Measurements from ENCODE around the gene DUOX1.

DUOX1 gene

GRCh38 chr15:45187894-45188830 is 58.4 kb downstream of the DUOX1 start, which contains the start of gene SHF:
SHF (minus strand) TSS chr15:45187966; CDS start chr15:45187951, 15 bp downstream.
- DNase-seq (ENCODE audit: low spot score) = peak; percentile 76
- no peak for FAIRE-seq

- FAIRE-seq = no peak
- DNase-seq (ENCODE audit: low spot score) = no peak
Measured at GRCh38 chr15:45197512-45197911, 67.7 kb downstream of the DUOX1 start.

GRCh38 chr15:45198337-45199135 is 68.7 kb downstream of the DUOX1 start:
- FAIRE-seq (no peak), DNase-seq (ENCODE audit: low spot score) (peak; percentile 66)

DNA sequence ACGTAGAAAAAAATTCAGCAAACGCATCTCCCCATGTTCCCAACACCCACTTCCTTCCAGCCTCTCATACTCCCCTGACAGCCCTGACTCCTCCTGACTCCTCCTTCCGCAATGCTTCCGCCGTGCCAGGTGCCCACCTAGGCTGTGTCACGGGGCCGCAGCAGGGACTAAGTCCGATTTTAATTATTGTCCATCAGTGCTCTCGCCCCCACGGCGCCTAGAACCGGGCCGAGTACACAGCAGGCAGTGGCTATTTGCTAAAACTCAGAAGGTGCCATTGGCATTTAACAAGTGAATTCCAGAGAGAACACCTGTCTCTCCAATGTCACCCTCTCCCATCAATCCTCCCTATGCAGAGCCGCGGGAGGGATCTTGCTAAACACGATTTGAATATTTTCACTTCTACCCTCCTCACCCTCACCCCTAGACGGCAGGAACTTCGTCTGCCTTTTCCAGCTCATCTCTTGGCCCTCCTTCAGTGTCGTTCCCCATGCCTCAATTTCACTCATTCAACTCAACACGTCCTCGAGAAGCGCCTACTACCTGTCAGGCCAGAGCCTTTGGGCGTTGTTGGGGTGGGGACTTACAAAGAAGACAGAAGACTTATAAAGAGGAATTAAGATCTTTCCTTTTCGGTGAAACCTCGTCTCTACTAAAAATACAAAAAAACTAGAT is 69.5 kb downstream of the DUOX1 start:
- FAIRE-seq = no peak

DNA sequence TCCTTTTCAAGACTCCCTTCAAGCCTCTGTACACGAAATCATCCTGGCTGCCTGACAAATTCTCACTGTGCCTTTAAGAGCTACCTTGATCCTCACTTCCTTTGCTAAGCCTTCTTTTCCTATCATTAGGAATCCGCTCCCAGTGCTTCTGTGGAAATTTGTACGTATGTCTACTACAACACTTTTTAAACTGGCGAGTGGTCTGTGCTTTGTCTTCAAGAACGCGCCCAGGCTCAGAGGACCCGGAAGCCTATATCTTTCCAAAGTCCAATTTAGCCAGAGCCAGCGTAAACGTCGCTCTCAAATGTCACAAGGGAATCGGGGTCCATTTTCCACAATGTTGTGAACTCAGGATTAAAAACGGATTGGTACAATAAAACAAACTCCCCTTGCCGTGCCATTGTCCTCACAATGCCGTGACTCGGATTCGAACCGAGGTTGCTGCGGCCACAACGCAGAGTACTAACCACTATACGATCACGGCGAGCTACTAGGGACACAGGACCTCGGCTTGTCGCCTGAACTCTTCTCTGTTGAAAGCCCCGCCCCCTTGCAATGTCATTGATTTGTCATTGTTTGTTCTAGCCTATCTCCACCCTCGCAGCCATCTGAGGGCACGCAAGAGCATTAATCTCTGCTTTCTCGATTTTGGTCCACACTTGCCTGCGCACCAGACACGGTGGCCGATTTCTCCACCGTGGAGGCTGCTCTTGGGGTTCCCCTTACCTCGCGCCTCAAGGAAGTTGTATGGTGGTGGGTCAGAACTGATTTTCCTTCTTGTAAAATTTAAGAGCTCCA is 70.4 kb downstream of the DUOX1 start:
- DNase-seq (ENCODE audit: low spot score) (peak; percentile 38), FAIRE-seq (no peak)

More for the DNA sequence above, 69.5 kb downstream of the DUOX1 start:
- no peak for DNase-seq (ENCODE audit: low spot score)

GRCh38 chr15:45200799-45201556 is 71.2 kb downstream of the DUOX1 start:
- no peak for FAIRE-seq
- peak; percentile 31 for DNase-seq (ENCODE audit: low spot score)

DNA sequence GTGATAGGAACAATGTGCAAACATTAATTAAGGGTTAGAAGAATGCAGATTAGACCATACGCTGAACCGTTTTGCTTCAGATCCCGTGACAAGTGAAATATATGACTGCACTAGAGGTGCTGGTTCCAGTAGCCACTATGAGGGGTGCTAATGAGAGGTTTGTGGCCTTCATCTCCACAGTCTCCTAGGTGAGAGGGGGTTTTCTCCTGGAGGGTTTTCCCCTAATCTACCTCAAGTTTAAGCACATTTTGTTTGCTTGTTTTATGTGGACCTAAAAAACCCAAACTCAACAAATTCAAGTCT is 71.7 kb downstream of the DUOX1 start:
- FAIRE-seq (no peak), DNase-seq (ENCODE audit: low spot score) (no peak)

- FAIRE-seq = no peak
- DNase-seq (ENCODE audit: low spot score) = no peak
Measured at GRCh38 chr15:45201869-45202268, 72.1 kb downstream of the DUOX1 start.

GRCh38 chr15:45203182-45203581 is 73.4 kb downstream of the DUOX1 start:
- no peak for DNase-seq (ENCODE audit: low spot score)
- no peak for FAIRE-seq

DNA sequence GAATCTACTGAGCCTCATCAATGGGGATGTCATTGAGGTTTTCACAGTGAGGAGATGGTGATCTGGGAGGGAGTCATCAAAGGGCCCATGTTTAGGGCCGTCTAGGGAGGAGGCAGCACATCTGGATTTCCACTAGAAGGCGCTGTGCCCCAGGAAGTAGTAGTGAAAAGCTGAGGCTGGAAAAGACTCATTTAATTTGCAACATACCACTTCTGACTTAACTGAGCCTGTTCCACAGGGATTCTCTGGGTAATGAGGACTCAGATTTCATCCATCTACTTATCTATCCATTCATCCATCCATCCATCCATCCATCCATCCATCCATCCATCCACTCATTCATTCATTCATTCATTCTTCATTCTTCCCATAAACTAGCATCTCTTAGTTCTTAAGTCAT is 75.4 kb downstream of the DUOX1 start:
- FAIRE-seq = no peak
- peak; percentile 72 for DNase-seq (ENCODE audit: low spot score)

DNA sequence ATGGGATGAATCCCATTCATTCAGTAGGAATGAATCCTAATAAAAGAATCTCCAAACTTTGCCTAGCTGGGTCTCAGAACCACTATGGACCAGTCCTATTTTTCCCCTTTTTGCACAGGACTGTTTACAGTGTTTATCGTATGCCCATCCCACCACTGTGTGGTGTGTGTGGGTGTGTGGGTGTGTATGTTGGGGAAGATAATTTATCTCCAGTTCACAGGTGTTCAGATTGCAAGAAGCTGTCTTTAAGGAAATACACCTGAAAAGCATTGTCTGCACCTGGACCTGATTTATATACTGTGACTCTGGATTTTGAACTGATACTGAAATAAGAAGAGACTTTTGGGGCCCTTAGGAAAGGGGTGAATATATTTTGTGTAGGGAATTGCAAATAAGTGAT is 82.7 kb downstream of the DUOX1 start:
- FAIRE-seq (no peak), DNase-seq (ENCODE audit: low spot score) (no peak)

Data from urothelium cell line (cell line).